ENCODE results near the gene CHN2. TPM values are rescaled to one million over a fixed set of nuclear protein-coding genes. Genes with fewer than 3 reads are reported as not detected.

Gene CHN2
- total RNA-seq, 6 experiments from 2014 or later, result not detected

GRCh38 chr7:29315122-29315891, 120.7 kb downstream of the CHN2 start:
- H3K4me3 Mint-ChIP-seq, result no peak overlapping the region
- no peak for TF ChIP-seq CTCF (IDR thresholded peaks at IDR 0.05)
- no peaks in the 10 kb centered on the region for H3K4me1 Mint-ChIP-seq (ENCODE audit: low read depth)
- no peaks in the 10 kb centered on the region for H3K36me3 Mint-ChIP-seq (ENCODE audit: low read depth)
- peaks cover 4% of the 10 kb centered on the region for H3K27me3 Mint-ChIP-seq (ENCODE audit: insufficient read depth)
- H3K27ac Mint-ChIP-seq, result no peak overlapping the region
- DNase-seq, result no peak
- no peaks in the 10 kb centered on the region; the same call in 1 of the 2 replicates for H3K9me3 Mint-ChIP-seq

- Mint-ChIP-seq H3K27me3 (ENCODE audit: insufficient read depth) (peaks cover 8% of the 10 kb centered on the region), H3K36me3 (ENCODE audit: low read depth) (no peaks in the 10 kb centered on the region), H3K9me3 (no peaks in the 10 kb centered on the region; the same call in 1 of the 2 replicates), H3K27ac (no peak overlapping the region), H3K4me3 (no peak overlapping the region), H3K4me1 (ENCODE audit: low read depth) (no peaks in the 10 kb centered on the region)
- no peak for TF ChIP-seq CTCF (IDR thresholded peaks at IDR 0.05)
- DNase-seq, result no peak
Observed at GRCh38 chr7:29315892-29316270, 121.3 kb downstream of the CHN2 start.

GRCh38 chr7:29316926-29317325, 122.4 kb downstream of the CHN2 start:
- Mint-ChIP-seq H3K27ac (no peak overlapping the region), H3K36me3 (ENCODE audit: low read depth) (no peaks in the 10 kb centered on the region), H3K27me3 (ENCODE audit: insufficient read depth) (peaks cover 8% of the 10 kb centered on the region), H3K4me3 (no peak overlapping the region), H3K9me3 (no peaks in the 10 kb centered on the region; the same call in 1 of the 2 replicates), H3K4me1 (ENCODE audit: low read depth) (no peaks in the 10 kb centered on the region)
- no peak for TF ChIP-seq CTCF (IDR thresholded peaks at IDR 0.05)
- DNase-seq, result no peak

- peaks cover 6% of the 10 kb centered on the region for H3K27me3 Mint-ChIP-seq (ENCODE audit: insufficient read depth)
- TF ChIP-seq CTCF (IDR thresholded peaks at IDR 0.05), result no peak
- no peaks in the 10 kb centered on the region for H3K36me3 Mint-ChIP-seq (ENCODE audit: low read depth)
- no peak for DNase-seq
- H3K27ac Mint-ChIP-seq, result no peak overlapping the region
- no peaks in the 10 kb centered on the region for H3K4me1 Mint-ChIP-seq (ENCODE audit: low read depth)
- no peak overlapping the region for H3K4me3 Mint-ChIP-seq
- no peaks in the 10 kb centered on the region; the same call in 1 of the 2 replicates for H3K9me3 Mint-ChIP-seq
Observed at GRCh38 chr7:29318853-29319718, 124.5 kb downstream of the CHN2 start.

GRCh38 chr7:29319719-29320521, 125.3 kb downstream of the CHN2 start:
- H3K4me3 Mint-ChIP-seq, result no peak overlapping the region

More at GRCh38 chr7:29319719-29320521, 125.3 kb downstream of the CHN2 start:
- Mint-ChIP-seq H3K36me3 (ENCODE audit: low read depth) (no peaks in the 10 kb centered on the region), H3K27me3 (ENCODE audit: insufficient read depth) (peaks cover 6% of the 10 kb centered on the region), H3K27ac (no peak overlapping the region), H3K9me3 (no peaks in the 10 kb centered on the region; the same call in 1 of the 2 replicates), H3K4me1 (ENCODE audit: low read depth) (no peaks in the 10 kb centered on the region)
- TF ChIP-seq CTCF (IDR thresholded peaks at IDR 0.05), result no peak
- no peak for DNase-seq

Measured in HFFc6 (cell line).